ENCODE measurements around the gene ZFP3.
"Not testable (repeated sequence)": the region's sequence is repeated elsewhere in the genome, so short reads cannot be mapped to it uniquely, and the experiment has no call there.

ZFP3 gene

DNA sequence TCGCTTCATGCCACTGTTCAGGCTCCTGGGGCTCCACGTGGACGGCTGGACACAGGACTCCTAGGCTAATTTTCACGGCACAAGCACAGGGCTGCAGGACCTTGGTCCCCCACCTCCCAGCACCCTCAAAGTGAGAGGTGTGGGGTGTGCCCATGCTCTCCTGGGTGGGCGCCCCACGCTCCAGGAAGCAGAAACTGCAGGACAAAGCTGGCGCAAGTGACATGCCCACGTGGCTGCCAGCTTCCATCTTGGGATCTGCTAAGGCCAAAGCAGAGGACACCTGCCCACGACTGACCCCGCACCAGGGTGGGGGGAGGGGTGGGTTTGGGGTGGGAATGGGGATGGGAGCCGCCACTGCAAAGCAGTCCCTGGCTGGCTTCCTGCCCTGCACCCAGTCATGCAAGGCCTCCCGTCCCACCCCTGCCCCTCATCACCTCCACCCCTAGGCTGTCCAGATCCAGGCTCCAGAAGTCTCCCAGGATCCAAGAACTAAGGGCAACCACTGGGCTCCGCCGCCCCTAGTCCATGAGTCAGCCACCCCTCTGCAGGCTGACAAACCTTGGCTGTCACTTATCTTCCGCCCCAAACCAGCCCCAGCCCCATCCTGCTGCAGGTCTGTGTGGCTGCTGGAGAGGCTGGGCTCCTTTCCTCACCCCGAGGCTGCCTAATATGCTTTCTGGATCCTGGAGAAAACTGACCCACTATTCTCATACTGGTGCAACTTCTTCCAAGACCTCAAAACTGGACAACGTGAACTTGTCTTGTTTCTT, 48.6 kb downstream of the ZFP3 start:
- DNase-seq: no peak

DNA sequence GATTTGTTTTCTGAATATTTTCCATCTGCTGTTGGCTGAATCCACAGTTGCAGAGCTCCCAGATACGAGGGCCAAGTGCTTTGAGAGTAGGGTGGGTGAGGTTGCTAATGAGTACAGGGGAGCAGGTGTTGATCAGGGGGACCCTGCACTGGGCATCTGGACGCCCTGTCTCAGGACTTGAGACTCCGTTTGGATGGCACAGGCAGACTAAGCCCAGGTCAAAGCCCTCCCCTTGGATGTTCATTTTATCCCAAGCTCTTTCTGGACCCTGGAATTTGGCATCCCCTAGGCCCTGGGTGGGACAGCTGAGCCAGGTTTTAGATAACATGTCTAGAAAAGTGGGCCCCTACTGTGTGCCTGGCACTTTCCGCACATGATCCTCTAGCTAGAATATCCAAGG, 49.6 kb downstream of the ZFP3 start:
- no peak for DNase-seq

DNA sequence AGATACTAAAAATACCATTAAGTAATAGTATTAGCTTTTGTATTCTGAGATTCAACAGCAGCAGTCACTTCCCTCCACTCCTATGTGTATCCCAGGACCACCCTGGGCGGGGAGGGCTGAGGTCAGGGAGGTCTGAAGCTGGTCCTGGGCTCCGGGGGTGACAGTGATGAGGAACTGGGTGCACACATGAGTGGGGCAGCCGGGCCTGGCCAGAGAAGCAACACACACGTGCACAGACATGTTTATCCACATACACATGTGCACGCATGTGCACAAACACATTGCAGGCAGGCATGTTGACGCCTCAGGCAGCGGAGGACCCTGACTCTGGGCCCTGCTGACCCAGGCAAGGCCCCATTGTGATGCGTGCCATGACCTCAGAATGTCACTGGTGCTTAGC, 50.1 kb downstream of the ZFP3 start:
- DNase-seq: not testable (repeated sequence)

- DNase-seq: no peak
These were observed 50.8 kb downstream of the ZFP3 start for GRCh38 chr17:5128905-5129535.

DNA sequence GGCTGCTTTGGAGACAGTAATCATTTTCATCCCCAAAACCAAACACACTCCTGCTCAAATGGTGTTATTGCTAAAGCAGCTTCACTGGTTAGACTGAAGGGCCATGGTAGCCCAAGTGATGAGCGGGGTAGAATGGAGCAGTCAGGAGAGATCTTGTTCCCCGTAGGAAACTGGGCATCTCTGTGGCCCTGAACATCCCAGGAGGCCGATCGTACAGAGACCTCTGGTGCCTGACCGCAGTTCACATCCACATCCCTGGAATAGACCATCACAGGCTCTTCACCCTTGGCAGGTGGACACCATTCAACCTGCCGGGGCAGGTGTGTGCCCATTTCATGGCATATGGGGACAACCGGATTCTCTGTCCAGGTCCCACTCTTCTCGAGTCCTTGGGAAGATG, 51.5 kb downstream of the ZFP3 start:
- DNase-seq: not testable (repeated sequence)

DNA sequence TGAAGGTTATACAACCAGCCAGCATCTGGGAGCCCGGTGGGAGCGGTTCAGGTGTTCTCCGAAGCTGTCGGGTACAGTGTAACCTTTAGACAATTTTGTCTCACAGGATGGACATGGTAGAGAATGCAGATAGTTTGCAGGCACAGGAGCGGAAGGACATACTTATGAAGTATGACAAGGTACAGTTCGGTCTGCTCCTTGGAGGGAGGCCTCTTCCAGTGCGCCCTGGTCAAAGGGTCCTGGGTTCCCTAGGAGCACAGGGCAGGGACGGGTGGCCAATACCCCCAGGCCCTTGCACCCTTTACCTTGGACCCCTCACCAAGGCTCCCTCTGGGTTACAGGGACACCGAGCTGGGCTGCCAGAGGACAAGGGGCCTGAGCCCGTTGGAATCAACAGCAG, 52.0 kb downstream of the ZFP3 start:
- not testable (repeated sequence) for DNase-seq

DNA sequence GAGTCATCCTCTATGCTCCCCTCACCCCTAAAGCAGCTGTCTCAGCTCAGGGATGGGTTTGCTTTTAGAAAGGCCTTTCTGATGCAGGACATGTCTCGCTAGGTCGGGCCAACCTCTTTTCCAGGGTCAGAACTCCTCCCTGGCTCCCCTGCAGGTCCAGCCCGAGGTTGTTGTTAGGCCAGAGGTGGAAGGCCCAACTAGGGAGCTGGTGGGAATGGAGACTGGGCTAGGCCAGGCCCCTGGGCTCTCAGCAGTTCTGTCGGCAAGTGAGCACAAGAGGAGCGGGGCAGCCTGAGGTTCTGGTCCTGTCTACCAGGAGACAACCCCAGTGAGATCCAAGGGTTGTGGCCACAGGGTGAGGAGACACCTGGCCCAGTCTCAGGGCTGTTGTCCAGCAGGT, 52.4 kb downstream of the ZFP3 start:
- not testable (repeated sequence) for DNase-seq

- DNase-seq: no peak
These were observed 53.0 kb downstream of the ZFP3 start for GRCh38 chr17:5131146-5131715.

DNA sequence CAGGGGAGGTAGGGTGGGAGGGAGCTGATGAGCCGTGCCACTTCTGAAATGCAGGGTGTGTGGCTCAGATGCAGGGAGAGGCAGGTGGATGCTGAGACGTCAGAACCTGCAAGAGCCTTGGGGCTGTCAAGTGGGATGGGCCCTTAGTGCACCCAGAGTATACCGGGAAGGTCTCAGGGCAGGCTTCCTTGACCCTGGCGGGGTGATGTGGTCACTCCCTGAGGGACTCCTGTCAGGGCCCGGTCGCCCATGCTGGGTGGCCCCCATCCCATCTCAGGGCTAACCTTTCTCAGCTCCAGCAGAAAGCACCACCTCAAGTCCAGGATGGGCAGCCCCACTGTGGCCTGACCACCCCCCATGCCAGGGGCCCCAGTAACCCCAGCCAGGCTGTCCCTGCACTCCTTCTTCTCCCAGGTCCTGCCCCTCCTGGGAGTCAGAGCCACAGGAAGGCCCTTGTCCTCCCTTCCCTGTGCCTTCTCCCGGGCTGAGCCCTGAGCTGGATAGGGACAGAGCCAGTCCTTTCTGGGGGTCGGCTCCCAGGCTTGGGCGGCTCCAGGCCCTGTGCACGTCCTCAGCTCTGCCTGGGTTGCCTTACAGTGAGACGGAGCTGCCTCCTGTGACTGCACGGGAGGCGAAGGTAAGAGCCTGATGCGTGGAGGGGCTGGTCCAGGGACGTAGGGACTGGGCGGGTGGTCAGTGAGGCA, 53.7 kb downstream of the ZFP3 start:
- DNase-seq: not testable (repeated sequence)

- DNase-seq: not testable (repeated sequence)
These were observed 54.4 kb downstream of the ZFP3 start for GRCh38 chr17:5132503-5133225.

GRCh38 chr17:5133311-5133710, 55.0 kb downstream of the ZFP3 start:
- no peak for DNase-seq

- DNase-seq: not testable (repeated sequence)
These were observed 55.7 kb downstream of the ZFP3 start for GRCh38 chr17:5133961-5134360.

GRCh38 chr17:5134571-5134970, 56.3 kb downstream of the ZFP3 start:
- not testable (repeated sequence) for DNase-seq

- not testable (repeated sequence) for DNase-seq
These were observed 57.0 kb downstream of the ZFP3 start for GRCh38 chr17:5135131-5135712.

GRCh38 chr17:5135726-5136579, 57.7 kb downstream of the ZFP3 start:
- no peak for DNase-seq

DNA sequence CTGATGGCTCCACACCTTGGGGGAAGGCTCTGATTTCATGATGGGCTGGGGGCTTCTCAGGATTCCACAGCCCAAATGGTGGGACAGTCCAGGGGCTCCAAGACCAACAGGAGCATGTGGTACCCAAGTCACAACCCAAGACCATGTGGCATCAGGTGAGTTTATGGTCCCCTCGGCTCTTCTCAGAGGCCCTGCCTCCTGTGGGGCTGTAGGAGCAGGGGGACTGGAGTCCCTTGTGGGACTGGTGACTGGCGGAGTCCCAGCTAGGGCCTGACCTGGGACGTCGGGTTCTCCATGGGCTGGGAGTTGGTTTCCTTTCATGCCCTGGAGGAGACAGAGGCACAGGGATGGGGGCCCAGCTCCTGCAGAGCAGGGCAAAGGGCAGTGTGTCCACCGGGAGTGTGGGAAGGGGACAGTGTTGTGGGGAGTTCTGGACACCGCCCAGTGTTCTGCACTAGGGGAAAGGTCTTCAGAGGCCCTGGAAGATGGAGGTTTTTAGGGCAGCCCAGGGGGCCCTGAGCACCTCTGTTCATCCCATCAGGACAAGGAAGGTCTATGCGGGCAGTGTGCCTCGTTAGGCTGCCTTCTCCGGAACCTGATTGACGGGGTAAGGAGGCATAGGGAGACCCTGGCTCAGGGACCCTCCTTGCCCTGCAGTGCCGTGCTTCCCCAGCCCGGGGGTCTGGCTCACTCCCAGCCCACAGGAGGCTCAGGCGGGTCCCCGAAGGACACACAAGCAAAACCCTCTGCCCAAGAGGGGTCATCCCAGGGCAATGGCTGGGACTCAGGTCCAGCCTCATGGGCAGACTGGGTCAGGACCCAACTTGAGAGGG, 58.5 kb downstream of the ZFP3 start:
- not testable (repeated sequence) for DNase-seq

- not testable (repeated sequence) for DNase-seq
These were observed 59.4 kb downstream of the ZFP3 start for GRCh38 chr17:5137511-5138197.

DNA sequence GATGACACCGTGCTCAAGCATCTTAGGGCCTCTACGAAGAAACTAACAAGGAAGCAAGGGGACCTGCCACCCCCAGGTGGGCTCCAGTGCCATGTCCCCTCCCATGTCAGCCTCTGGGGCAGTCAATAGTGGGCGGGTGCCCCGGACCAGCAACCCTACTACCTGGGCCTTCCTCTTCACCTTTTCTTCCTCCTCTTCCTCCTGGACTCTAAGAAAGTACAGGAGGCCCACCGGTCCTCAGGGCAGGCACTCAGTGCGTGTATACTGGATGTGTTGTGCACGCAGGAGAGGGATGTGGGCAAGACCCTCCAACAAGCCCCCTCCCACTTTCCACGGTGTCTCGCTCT, 59.9 kb downstream of the ZFP3 start:
- not testable (repeated sequence) for DNase-seq

DNA sequence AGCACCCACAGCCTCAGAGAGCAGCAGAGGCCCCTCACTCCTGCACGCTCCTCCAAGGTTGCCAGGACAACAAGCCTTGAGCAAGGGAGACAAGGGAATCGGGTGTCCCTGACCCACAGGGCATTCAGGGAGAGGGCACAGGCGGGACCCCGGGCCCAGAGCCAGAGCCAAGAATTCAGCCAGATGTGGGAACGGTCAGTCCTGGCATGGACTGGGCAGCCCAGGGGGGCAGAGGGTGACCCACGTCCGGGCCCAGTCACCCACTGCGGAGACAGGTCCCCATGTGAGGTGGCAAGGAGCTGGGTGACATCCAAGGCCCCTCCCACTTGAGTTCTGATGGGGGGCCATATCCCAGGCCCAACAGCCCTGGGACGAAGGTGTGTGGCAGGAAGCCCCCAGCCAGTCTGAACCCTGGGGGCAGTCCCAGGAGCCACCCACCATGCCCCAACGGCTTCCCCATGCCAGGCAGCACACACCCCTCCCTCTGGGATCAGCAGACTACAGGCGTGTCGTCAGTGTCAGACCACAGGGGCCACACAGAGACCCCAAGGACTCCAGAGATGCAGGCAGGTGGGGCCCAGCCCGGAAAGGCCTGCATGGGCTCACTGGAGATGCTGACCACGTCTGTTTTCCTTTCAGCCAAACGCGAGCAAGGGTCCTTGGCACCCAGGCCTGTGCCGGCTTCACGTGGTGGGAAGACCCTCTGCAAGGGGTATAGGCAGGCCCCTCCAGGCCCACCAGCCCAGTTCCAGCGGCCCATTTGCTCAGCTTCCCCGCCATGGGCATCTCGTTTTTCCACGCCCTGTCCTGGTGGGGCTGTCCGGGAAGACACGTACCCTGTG, 60.6 kb downstream of the ZFP3 start:
- DNase-seq: no peak
